HG03342 (cell line): ENCODE measurements around the gene AHCYL2.
"Not testable (repeated sequence)": the region's sequence is repeated elsewhere in the genome, so short reads cannot be mapped to it uniquely, and the experiment has no call there.

Experiments
- ATAC-seq: cut with Tn5 transposase; IDR thresholded peaks from one replicate; pipeline ENCODE4 v1.9.1; 2021; ENCODE audit warnings: mild to moderate bottlenecking, moderate library complexity; ENCODE audit not compliant: unreplicated experiment

Gene AHCYL2

GRCh38 chr7:129208667-129209066 lies 16.2 kb upstream of the AHCYL2 start:
- ATAC-seq = no peak

- ATAC-seq = no peak
Observed at GRCh38 chr7:129209067-129209926, 15.5 kb upstream of the AHCYL2 start.

GRCh38 chr7:129210256-129210988 lies 14.4 kb upstream of the AHCYL2 start:
- ATAC-seq = peak; percentile 71

- ATAC-seq = no peak
Observed at GRCh38 chr7:129210989-129211312, 13.9 kb upstream of the AHCYL2 start.

GRCh38 chr7:129212126-129212525 lies 12.7 kb upstream of the AHCYL2 start:
- no peak for ATAC-seq

GRCh38 chr7:129212596-129212995 lies 12.2 kb upstream of the AHCYL2 start:
- no peak for ATAC-seq

GRCh38 chr7:129213828-129214227 lies 11.0 kb upstream of the AHCYL2 start:
- no peak for ATAC-seq

- ATAC-seq = not testable (repeated sequence)
Observed at GRCh38 chr7:129215691-129216090, 9.1 kb upstream of the AHCYL2 start.

GRCh38 chr7:129216101-129216715 lies 8.6 kb upstream of the AHCYL2 start:
- ATAC-seq = not testable (repeated sequence)

- ATAC-seq = not testable (repeated sequence)
Observed at GRCh38 chr7:129216821-129217416, 7.9 kb upstream of the AHCYL2 start.

- no peak for ATAC-seq
Observed at GRCh38 chr7:129218514-129219062, 6.2 kb upstream of the AHCYL2 start.

- ATAC-seq = not testable (repeated sequence)
Observed at GRCh38 chr7:129219166-129219565, 5.7 kb upstream of the AHCYL2 start.

- no peak for ATAC-seq
Observed at GRCh38 chr7:129222064-129222463, 2.8 kb upstream of the AHCYL2 start.

- peak; percentile 32 for ATAC-seq
Observed at GRCh38 chr7:129225206-129225930, 538 bp downstream of the AHCYL2 start.

- no peak for ATAC-seq
Observed at GRCh38 chr7:129225931-129226572, 1.2 kb downstream of the AHCYL2 start.

GRCh38 chr7:129227646-129228578 lies 3.1 kb downstream of the AHCYL2 start:
- no peak for ATAC-seq

- no peak for ATAC-seq
Observed at GRCh38 chr7:129228633-129229032, 3.8 kb downstream of the AHCYL2 start.

GRCh38 chr7:129231666-129232065 lies 6.8 kb downstream of the AHCYL2 start:
- no peak for ATAC-seq

GRCh38 chr7:129238546-129238945 lies 13.7 kb downstream of the AHCYL2 start:
- no peak for ATAC-seq
